Naive thymus-derived CD8-positive, alpha-beta T cell (primary cell): ENCODE data around the gene C10orf90. TPM values are rescaled to one million over a fixed set of nuclear protein-coding genes. Genes with fewer than 3 reads are reported as not detected.

Experiments
- ATAC-seq, 2 donors: fragments of 150-1000 bp; cut with Tn5 transposase in 1 of 2; sonication (Bioruptor Pico), chemical (Tn5 transposase) in 1 of 2; 1 replicate in 1 of 2; 2 replicates in 1 of 2; pipeline ENCODE4 v1.10.0; 2021; ENCODE audit warnings: mild to moderate bottlenecking in 2 of 2, moderate library complexity in 2 of 2
- POLR2A ChIA-PET: fragments of 350-600 bp; sonication (Branson Sonifier 250); formaldehyde crosslinking; loops from one replicate; lab custom pipeline; 2021; ENCODE audit warnings: antibody characterized with exemption; lab: Charles Lee
- DNase-seq, 10 donors: peaks; one replicate each; pipeline versions ENCODE4 v3.0.0 to v3.0.0-alpha.2; 2020 to 2022
- H3K27ac Mint-ChIP-seq, 10 donors: one replicate each; pipeline ENCODE4 v1.8.0; 2020 to 2022; ENCODE audit warnings: mild to moderate bottlenecking in 10 of 10, mixed read lengths in 10 of 10, moderate library complexity in 4 of 10, inconsistent platforms in 1 of 10
- H3K27me3 Mint-ChIP-seq, 5 donors: one replicate each; pipeline ENCODE4 v1.8.0; 2021 to 2022; ENCODE audit warnings: mixed read lengths in 5 of 5
- H3K36me3 Mint-ChIP-seq, 3 donors: one replicate each; pipeline ENCODE4 v1.8.0; 2020 to 2022; ENCODE audit warnings: mixed read lengths in 3 of 3, mild to moderate bottlenecking in 2 of 3, inconsistent platforms in 1 of 3
- H3K4me1 Mint-ChIP-seq, 4 donors: one replicate each; pipeline ENCODE4 v1.8.0; 2021 to 2022; ENCODE audit warnings: mixed read lengths in 4 of 4
- H3K4me3 Mint-ChIP-seq, 10 donors: one replicate each; pipeline ENCODE4 v1.8.0; 2020 to 2022; ENCODE audit warnings: mild to moderate bottlenecking in 10 of 10, mixed read lengths in 10 of 10, moderate library complexity in 6 of 10, inconsistent platforms in 1 of 10
- H3K9me3 Mint-ChIP-seq, 9 donors: one replicate each; pipeline ENCODE4 v1.8.0; 2020 to 2022; ENCODE audit warnings: mixed read lengths in 9 of 9, mild to moderate bottlenecking in 3 of 9, inconsistent platforms in 1 of 9, moderate library complexity in 1 of 9
- polyA plus RNA-seq, 3 donors: library from polyadenylated mRNA; unstranded; fragments of 300-500 nt; fragmentation: Illumina TruSeq; gene quantifications; one replicate each; pipeline ENCODE4 v1.2.3, GENCODE V29; 2021
- total RNA-seq, 8 experiments: library from RNA in 2 of 8; stranded (reverse) in 2 of 8; gene quantifications; one replicate each; pipeline ENCODE4 v1.2.3 and lab custom pipeline; 2021 to 2026

Gene C10orf90
- total and polyA plus RNA-seq, 5 experiments from 2014 or later, result not detected

GRCh38 chr10:126516515-126516914 is 154.0 kb downstream of the C10orf90 start:
- Mint-ChIP-seq H3K36me3 (no peaks in the 10 kb centered on the region), H3K4me1 (no peaks in the 10 kb centered on the region), H3K9me3 (no peaks in the 10 kb centered on the region), H3K4me3 (no peak overlapping the region), H3K27ac (no peak overlapping the region), H3K27me3 (peaks cover 0 to 5% (median 0%) of the 10 kb centered on the region in 5 donors)
- POLR2A ChIA-PET, result no interaction called here
- no peak for DNase-seq
- no peak for ATAC-seq

- H3K4me3 Mint-ChIP-seq, result no peak overlapping the region
- H3K4me1 Mint-ChIP-seq, result no peaks in the 10 kb centered on the region
- H3K9me3 Mint-ChIP-seq, result no peaks in the 10 kb centered on the region
- no peaks in the 10 kb centered on the region for H3K36me3 Mint-ChIP-seq
- ATAC-seq (no peak), DNase-seq (no peak)
- H3K27ac Mint-ChIP-seq, result no peak overlapping the region
- peaks cover 0 to 5% (median 0%) of the 10 kb centered on the region in 5 donors for H3K27me3 Mint-ChIP-seq
- POLR2A ChIA-PET, result no interaction called here
Measured at GRCh38 chr10:126511917-126512479, 158.5 kb downstream of the C10orf90 start.

- Mint-ChIP-seq H3K4me3 (no peak overlapping the region), H3K27me3 (peaks cover 0 to 9% (median 4%) of the 10 kb centered on the region in 5 donors), H3K36me3 (no peaks in the 10 kb centered on the region), H3K9me3 (no peaks in the 10 kb centered on the region), H3K27ac (no peak overlapping the region), H3K4me1 (no peaks in the 10 kb centered on the region)
- POLR2A ChIA-PET, result no interaction called here
- ATAC-seq, result no peak
- no peak for DNase-seq
Measured at GRCh38 chr10:126509182-126509581, 161.3 kb downstream of the C10orf90 start.

GRCh38 chr10:126508535-126509040 is 161.9 kb downstream of the C10orf90 start:
- no peak overlapping the region for H3K4me3 Mint-ChIP-seq
- H3K4me1 Mint-ChIP-seq, result no peaks in the 10 kb centered on the region
- H3K36me3 Mint-ChIP-seq, result no peaks in the 10 kb centered on the region
- DNase-seq, result no peak
- no peak overlapping the region for H3K27ac Mint-ChIP-seq
- POLR2A ChIA-PET, result no interaction called here
- ATAC-seq, result no peak
- no peaks in the 10 kb centered on the region for H3K9me3 Mint-ChIP-seq
- peaks cover 0 to 13% (median 4%) of the 10 kb centered on the region in 5 donors for H3K27me3 Mint-ChIP-seq

GRCh38 chr10:126504761-126505112 is 165.8 kb downstream of the C10orf90 start:
- no peak for ATAC-seq
- no peaks in the 10 kb centered on the region for H3K4me1 Mint-ChIP-seq
- H3K36me3 Mint-ChIP-seq, result no peaks in the 10 kb centered on the region
- H3K27ac Mint-ChIP-seq, result no peak overlapping the region
- POLR2A ChIA-PET, result no interaction called here
- peaks cover 0 to 13% (median 0%) of the 10 kb centered on the region in 5 donors for H3K27me3 Mint-ChIP-seq
- no peaks in the 10 kb centered on the region for H3K9me3 Mint-ChIP-seq
- H3K4me3 Mint-ChIP-seq, result no peak overlapping the region
- no peak for DNase-seq

GRCh38 chr10:126504063-126504760 is 166.3 kb downstream of the C10orf90 start:
- no peaks in the 10 kb centered on the region for H3K9me3 Mint-ChIP-seq
- DNase-seq (no peak), ATAC-seq (no peak)
- H3K4me3 Mint-ChIP-seq, result no peak overlapping the region
- no peaks in the 10 kb centered on the region for H3K36me3 Mint-ChIP-seq
- no peak overlapping the region for H3K27ac Mint-ChIP-seq
- no peaks in the 10 kb centered on the region for H3K4me1 Mint-ChIP-seq
- H3K27me3 Mint-ChIP-seq, result peaks cover 0 to 13% (median 0%) of the 10 kb centered on the region in 5 donors
- POLR2A ChIA-PET, result no interaction called here

- no peak for ATAC-seq
- no peaks in the 10 kb centered on the region for H3K9me3 Mint-ChIP-seq
Measured at GRCh38 chr10:126503392-126504062, 167.0 kb downstream of the C10orf90 start.

GRCh38 chr10:126502441-126502840 is 168.1 kb downstream of the C10orf90 start:
- no peak overlapping the region for H3K27ac Mint-ChIP-seq
- H3K27me3 Mint-ChIP-seq, result peaks cover 0 to 13% (median 0%) of the 10 kb centered on the region in 5 donors
- H3K9me3 Mint-ChIP-seq, result no peaks in the 10 kb centered on the region
- ATAC-seq, result no peak
- H3K4me1 Mint-ChIP-seq, result no peaks in the 10 kb centered on the region
- no peak for DNase-seq
- no peak overlapping the region for H3K4me3 Mint-ChIP-seq
- H3K36me3 Mint-ChIP-seq, result no peaks in the 10 kb centered on the region
- POLR2A ChIA-PET, result no interaction called here

More at GRCh38 chr10:126503392-126504062, 167.0 kb downstream of the C10orf90 start:
- Mint-ChIP-seq H3K27me3 (peaks cover 0 to 13% (median 0%) of the 10 kb centered on the region in 5 donors), H3K4me1 (no peaks in the 10 kb centered on the region), H3K4me3 (no peak overlapping the region), H3K36me3 (no peaks in the 10 kb centered on the region), H3K27ac (no peak overlapping the region)
- POLR2A ChIA-PET, result no interaction called here
- no peak for DNase-seq

- Mint-ChIP-seq H3K9me3 (no peaks in the 10 kb centered on the region), H3K4me3 (no peak overlapping the region), H3K27me3 (peaks cover 0 to 13% (median 0%) of the 10 kb centered on the region in 5 donors), H3K4me1 (no peaks in the 10 kb centered on the region), H3K27ac (no peak overlapping the region), H3K36me3 (no peaks in the 10 kb centered on the region)
- POLR2A ChIA-PET, result no interaction called here
- no peak for ATAC-seq
- DNase-seq, result no peak
Measured at GRCh38 chr10:126501828-126502227, 168.7 kb downstream of the C10orf90 start.

GRCh38 chr10:126500866-126501265 is 169.6 kb downstream of the C10orf90 start:
- no peak for ATAC-seq
- Mint-ChIP-seq H3K4me1 (no peaks in the 10 kb centered on the region), H3K36me3 (no peaks in the 10 kb centered on the region), H3K9me3 (peaks cover 0 to 1% (median 0%) of the 10 kb centered on the region in 9 donors), H3K27ac (no peak overlapping the region), H3K27me3 (peaks cover 0 to 11% (median 0%) of the 10 kb centered on the region in 5 donors), H3K4me3 (no peak overlapping the region)
- POLR2A ChIA-PET, result no interaction called here
- DNase-seq, result no peak

GRCh38 chr10:126500185-126500584 is 170.3 kb downstream of the C10orf90 start:
- H3K9me3 Mint-ChIP-seq, result peaks cover 0 to 1% (median 0%) of the 10 kb centered on the region in 9 donors
- DNase-seq, result no peak
- ATAC-seq, result no peak
- POLR2A ChIA-PET, result no interaction called here
- H3K36me3 Mint-ChIP-seq, result no peaks in the 10 kb centered on the region
- no peak overlapping the region for H3K27ac Mint-ChIP-seq
- peaks cover 0 to 10% (median 0%) of the 10 kb centered on the region in 5 donors for H3K27me3 Mint-ChIP-seq
- H3K4me3 Mint-ChIP-seq, result no peak overlapping the region
- H3K4me1 Mint-ChIP-seq, result no peaks in the 10 kb centered on the region

GRCh38 chr10:126499744-126500143 is 170.7 kb downstream of the C10orf90 start:
- peaks cover 0 to 1% (median 0%) of the 10 kb centered on the region in 9 donors for H3K9me3 Mint-ChIP-seq
- H3K27me3 Mint-ChIP-seq, result peaks cover 0 to 8% (median 0%) of the 10 kb centered on the region in 5 donors
- H3K36me3 Mint-ChIP-seq, result no peaks in the 10 kb centered on the region
- H3K4me1 Mint-ChIP-seq, result no peaks in the 10 kb centered on the region
- DNase-seq, result no peak
- no peak for ATAC-seq
- POLR2A ChIA-PET, result no interaction called here
- H3K27ac Mint-ChIP-seq, result no peak overlapping the region
- no peak overlapping the region for H3K4me3 Mint-ChIP-seq

GRCh38 chr10:126497672-126498071 is 172.8 kb downstream of the C10orf90 start:
- POLR2A ChIA-PET, result no interaction called here
- ATAC-seq (no peak), DNase-seq (no peak)
- peaks cover 0 to 5% (median 0%) of the 10 kb centered on the region in 5 donors for H3K27me3 Mint-ChIP-seq
- H3K27ac Mint-ChIP-seq, result no peak overlapping the region
- H3K36me3 Mint-ChIP-seq, result no peaks in the 10 kb centered on the region
- no peak overlapping the region for H3K4me3 Mint-ChIP-seq
- no peaks in the 10 kb centered on the region for H3K4me1 Mint-ChIP-seq
- peaks cover 0 to 1% (median 0%) of the 10 kb centered on the region in 9 donors for H3K9me3 Mint-ChIP-seq
